ENCODE data around the gene POLR2A. TPM values are rescaled to one million over a fixed set of nuclear protein-coding genes. Genes with fewer than 3 reads are reported as not detected.

POLR2A gene
- polyA plus RNA-seq, 1 donor from 2014 or later = 9.1 TPM

DNA sequence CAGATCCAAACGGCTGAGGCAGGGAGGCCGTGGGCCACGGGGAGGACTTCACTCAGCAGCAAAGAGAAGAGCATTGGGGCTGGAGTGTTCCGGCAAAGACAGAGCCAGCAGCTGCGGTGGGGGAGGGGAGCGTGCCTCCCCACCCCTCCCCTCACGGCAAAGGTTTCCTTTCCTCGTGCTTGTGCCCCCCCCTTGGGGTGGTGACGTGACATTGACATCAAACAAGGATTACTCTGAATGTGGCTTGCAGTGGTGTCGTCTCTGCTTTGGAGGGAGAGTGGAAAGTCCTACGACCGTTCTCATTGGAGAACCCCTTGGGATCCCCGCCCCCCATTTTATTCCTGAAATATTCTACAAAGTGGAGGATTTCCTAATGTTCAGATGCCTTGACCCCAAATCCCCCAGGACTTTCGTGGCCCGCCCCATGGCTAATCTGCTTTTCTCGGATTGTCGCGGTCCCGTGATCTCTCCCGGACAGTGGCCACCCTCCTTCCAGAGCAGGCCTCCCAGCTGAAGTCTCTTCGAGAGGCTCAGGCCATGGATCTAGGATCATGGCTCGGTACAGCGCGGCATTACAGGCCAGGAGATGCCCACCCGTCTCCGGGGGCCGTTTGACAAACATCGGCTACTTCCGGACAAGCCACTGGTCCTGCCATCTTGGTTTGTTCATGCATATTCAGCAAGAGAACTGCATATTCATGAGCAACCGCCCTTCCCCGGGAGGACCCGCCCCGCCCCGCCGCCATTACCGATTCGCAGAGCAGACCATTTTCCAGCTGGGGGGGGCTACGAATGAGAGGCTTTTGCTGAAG, 705 bp upstream of the POLR2A start:
- TF ChIP-seq EP300 (conservative IDR thresholded peaks at IDR 0.05; ENCODE audit: poor library complexity, severe bottlenecking) (no peak), SMC3 (conservative IDR thresholded peaks at IDR 0.05; ENCODE audit: poor library complexity) (no peak), POLR2AphosphoS5 (IDR thresholded peaks at IDR 0.05) (peak; percentile 33), RAD21 (conservative IDR thresholded peaks at IDR 0.05) (no peak), EZH2 (IDR thresholded peaks at IDR 0.05; ENCODE audit: borderline replicate concordance, insufficient read depth, low read length, poor library complexity, severe bottlenecking) (no peak), MXI1 (conservative IDR thresholded peaks at IDR 0.05; ENCODE audit: poor library complexity, severe bottlenecking) (no peak), TAF1 (IDR thresholded peaks at IDR 0.05; ENCODE audit: low read depth) (peak; percentile 71)
- TF ChIP-seq, protein P1, sequence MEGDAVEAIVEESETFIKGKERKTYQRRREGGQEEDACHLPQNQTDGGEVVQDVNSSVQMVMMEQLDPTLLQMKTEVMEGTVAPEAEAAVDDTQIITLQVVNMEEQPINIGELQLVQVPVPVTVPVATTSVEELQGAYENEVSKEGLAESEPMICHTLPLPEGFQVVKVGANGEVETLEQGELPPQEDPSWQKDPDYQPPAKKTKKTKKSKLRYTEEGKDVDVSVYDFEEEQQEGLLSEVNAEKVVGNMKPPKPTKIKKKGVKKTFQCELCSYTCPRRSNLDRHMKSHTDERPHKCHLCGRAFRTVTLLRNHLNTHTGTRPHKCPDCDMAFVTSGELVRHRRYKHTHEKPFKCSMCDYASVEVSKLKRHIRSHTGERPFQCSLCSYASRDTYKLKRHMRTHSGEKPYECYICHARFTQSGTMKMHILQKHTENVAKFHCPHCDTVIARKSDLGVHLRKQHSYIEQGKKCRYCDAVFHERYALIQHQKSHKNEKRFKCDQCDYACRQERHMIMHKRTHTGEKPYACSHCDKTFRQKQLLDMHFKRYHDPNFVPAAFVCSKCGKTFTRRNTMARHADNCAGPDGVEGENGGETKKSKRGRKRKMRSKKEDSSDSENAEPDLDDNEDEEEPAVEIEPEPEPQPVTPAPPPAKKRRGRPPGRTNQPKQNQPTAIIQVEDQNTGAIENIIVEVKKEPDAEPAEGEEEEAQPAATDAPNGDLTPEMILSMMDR (IDR thresholded peaks at IDR 0.05; ENCODE audit: poor library complexity, severe bottlenecking) = no peak
- TF ChIP-seq, protein P2, sequence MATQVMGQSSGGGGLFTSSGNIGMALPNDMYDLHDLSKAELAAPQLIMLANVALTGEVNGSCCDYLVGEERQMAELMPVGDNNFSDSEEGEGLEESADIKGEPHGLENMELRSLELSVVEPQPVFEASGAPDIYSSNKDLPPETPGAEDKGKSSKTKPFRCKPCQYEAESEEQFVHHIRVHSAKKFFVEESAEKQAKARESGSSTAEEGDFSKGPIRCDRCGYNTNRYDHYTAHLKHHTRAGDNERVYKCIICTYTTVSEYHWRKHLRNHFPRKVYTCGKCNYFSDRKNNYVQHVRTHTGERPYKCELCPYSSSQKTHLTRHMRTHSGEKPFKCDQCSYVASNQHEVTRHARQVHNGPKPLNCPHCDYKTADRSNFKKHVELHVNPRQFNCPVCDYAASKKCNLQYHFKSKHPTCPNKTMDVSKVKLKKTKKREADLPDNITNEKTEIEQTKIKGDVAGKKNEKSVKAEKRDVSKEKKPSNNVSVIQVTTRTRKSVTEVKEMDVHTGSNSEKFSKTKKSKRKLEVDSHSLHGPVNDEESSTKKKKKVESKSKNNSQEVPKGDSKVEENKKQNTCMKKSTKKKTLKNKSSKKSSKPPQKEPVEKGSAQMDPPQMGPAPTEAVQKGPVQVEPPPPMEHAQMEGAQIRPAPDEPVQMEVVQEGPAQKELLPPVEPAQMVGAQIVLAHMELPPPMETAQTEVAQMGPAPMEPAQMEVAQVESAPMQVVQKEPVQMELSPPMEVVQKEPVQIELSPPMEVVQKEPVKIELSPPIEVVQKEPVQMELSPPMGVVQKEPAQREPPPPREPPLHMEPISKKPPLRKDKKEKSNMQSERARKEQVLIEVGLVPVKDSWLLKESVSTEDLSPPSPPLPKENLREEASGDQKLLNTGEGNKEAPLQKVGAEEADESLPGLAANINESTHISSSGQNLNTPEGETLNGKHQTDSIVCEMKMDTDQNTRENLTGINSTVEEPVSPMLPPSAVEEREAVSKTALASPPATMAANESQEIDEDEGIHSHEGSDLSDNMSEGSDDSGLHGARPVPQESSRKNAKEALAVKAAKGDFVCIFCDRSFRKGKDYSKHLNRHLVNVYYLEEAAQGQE (IDR thresholded peaks at IDR 0.05; ENCODE audit: borderline replicate concordance) = peak; percentile 82

DNA sequence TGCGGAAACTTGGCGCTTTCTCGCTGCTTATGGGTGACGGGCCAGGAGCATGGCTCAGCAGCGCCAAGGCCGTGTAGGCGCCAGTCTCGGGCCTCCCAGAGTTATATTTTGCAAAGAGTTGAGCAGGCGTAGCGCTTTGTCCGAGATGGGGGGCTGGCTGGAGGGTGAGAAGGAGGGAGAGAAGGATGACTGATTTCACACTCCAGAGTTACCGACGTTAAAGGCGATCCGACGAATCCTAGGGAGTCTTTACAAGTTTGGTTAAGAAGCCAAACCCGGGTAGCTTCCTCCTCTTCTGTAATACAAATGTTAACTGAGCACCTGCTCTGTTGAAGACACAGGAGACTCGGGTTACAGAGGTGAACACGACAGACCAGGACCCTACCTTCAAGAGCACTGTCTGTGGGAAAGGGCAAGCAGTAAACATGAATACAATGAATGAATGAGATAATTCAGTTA, 782 bp downstream of the POLR2A start:
- Histone ChIP-seq H3K4me3 (ENCODE audit: low read length) (peak overlapping the region; percentile 96), H2AFZ (ENCODE audit: low read depth, low read length) (peak overlapping the region; percentile 33), H3K9me2 (ENCODE audit: insufficient read depth, low read length) (no peaks in the 10 kb centered on the region), H4K20me1 (ENCODE audit: insufficient read depth) (no peaks in the 10 kb centered on the region), H3K27ac (ENCODE audit: low read length) (peak overlapping the region; percentile 100), H3K9me3 (ENCODE audit: low read length) (no peaks in the 10 kb centered on the region), H3K4me2 (ENCODE audit: low read length) (peak overlapping the region; percentile 85), H3K79me2 (replicated peaks; ENCODE audit: insufficient read depth, low read length) (peaks cover 58% of the 10 kb centered on the region), H3K9ac (ENCODE audit: low read length) (peak overlapping the region; percentile 98), H3K27me3 (ENCODE audit: insufficient read depth, low read depth, low read length) (no peaks in the 10 kb centered on the region), H3K36me3 (ENCODE audit: insufficient read depth, low read length) (no peaks in the 10 kb centered on the region), H3F3A (ENCODE audit: insufficient read depth, low read length, poor library complexity, severe bottlenecking) (no peaks in the 10 kb centered on the region)
- TF ChIP-seq MXI1 (conservative IDR thresholded peaks at IDR 0.05; ENCODE audit: poor library complexity, severe bottlenecking) (no peak), TAF1 (IDR thresholded peaks at IDR 0.05; ENCODE audit: low read depth) (no peak), EZH2 (IDR thresholded peaks at IDR 0.05; ENCODE audit: borderline replicate concordance, insufficient read depth, low read length, poor library complexity, severe bottlenecking) (no peak), RAD21 (conservative IDR thresholded peaks at IDR 0.05) (no peak), POLR2AphosphoS5 (IDR thresholded peaks at IDR 0.05) (no peak), SMC3 (conservative IDR thresholded peaks at IDR 0.05; ENCODE audit: poor library complexity) (peak; percentile 59), EP300 (conservative IDR thresholded peaks at IDR 0.05; ENCODE audit: poor library complexity, severe bottlenecking) (no peak)

More for the DNA sequence above, 705 bp upstream of the POLR2A start:
- Histone ChIP-seq H3K27me3 (ENCODE audit: insufficient read depth, low read depth, low read length) (no peaks in the 10 kb centered on the region), H3K4me3 (ENCODE audit: low read length) (peak overlapping the region; percentile 96), H3K9ac (ENCODE audit: low read length) (peak overlapping the region; percentile 98), H3F3A (ENCODE audit: insufficient read depth, low read length, poor library complexity, severe bottlenecking) (no peaks in the 10 kb centered on the region), H3K79me2 (replicated peaks; ENCODE audit: insufficient read depth, low read length) (peaks cover 50% of the 10 kb centered on the region), H3K4me2 (ENCODE audit: low read length) (peak overlapping the region; percentile 98), H3K9me3 (ENCODE audit: low read length) (no peaks in the 10 kb centered on the region), H2AFZ (ENCODE audit: low read depth, low read length) (peak overlapping the region; percentile 91), H4K20me1 (ENCODE audit: insufficient read depth) (no peaks in the 10 kb centered on the region), H3K9me2 (ENCODE audit: insufficient read depth, low read length) (no peaks in the 10 kb centered on the region), H3K27ac (ENCODE audit: low read length) (peak overlapping the region; percentile 100), H3K36me3 (ENCODE audit: insufficient read depth, low read length) (no peaks in the 10 kb centered on the region)

Measured in neural cell (in vitro differentiated cells).